ENCODE results near the gene MCAT. TPM values are rescaled to one million over a fixed set of nuclear protein-coding genes. Genes with fewer than 3 reads are reported as not detected.

Gene MCAT
- total RNA-seq, 1 donor from 2014 or later: 16.6 TPM

GRCh38 chr22:43186272-43187170, 43.3 kb upstream of the MCAT start, which contains the start of gene TTLL12:
Gene TTLL12, minus strand, starts transcription at chr22:43187134. Its CDS starts 65 bp downstream, at chr22:43187069.
- no peaks in the 10 kb centered on the region for H3K36me3 Mint-ChIP-seq (ENCODE audit: unreplicated experiment)
- H3K9me3 Mint-ChIP-seq (ENCODE audit: unreplicated experiment): no peaks in the 10 kb centered on the region
- peak within 1 kb of the TSS; percentile 92 for H3K27ac Mint-ChIP-seq (ENCODE audit: unreplicated experiment)
- H3K4me1 Mint-ChIP-seq (ENCODE audit: unreplicated experiment): peaks cover 20% of the 10 kb centered on the region
- TF ChIP-seq CTCF (IDR thresholded peaks at IDR 0.05): no peak
- H3K27me3 Mint-ChIP-seq (ENCODE audit: unreplicated experiment): peaks cover 4% of the 10 kb centered on the region
- H3K4me3 Mint-ChIP-seq (ENCODE audit: unreplicated experiment): peak within 1 kb of the TSS; percentile 75
- no peak for DNase-seq (ENCODE audit: extremely low spot score, unreplicated experiment)

- Mint-ChIP-seq H3K27me3 (ENCODE audit: unreplicated experiment) (no peaks in the 10 kb centered on the region), H3K27ac (ENCODE audit: unreplicated experiment) (peak overlapping the region; percentile 47), H3K4me3 (ENCODE audit: unreplicated experiment) (peak overlapping the region; percentile 74), H3K9me3 (ENCODE audit: unreplicated experiment) (no peaks in the 10 kb centered on the region), H3K36me3 (ENCODE audit: unreplicated experiment) (peaks cover 2% of the 10 kb centered on the region), H3K4me1 (ENCODE audit: unreplicated experiment) (peaks cover 20% of the 10 kb centered on the region)
- no peak for DNase-seq (ENCODE audit: extremely low spot score, unreplicated experiment)
- TF ChIP-seq CTCF (IDR thresholded peaks at IDR 0.05): no peak
Measured at GRCh38 chr22:43185860-43186261, 42.7 kb upstream of the MCAT start.

- Mint-ChIP-seq H3K27ac (ENCODE audit: unreplicated experiment) (no peak overlapping the region), H3K4me3 (ENCODE audit: unreplicated experiment) (no peak overlapping the region), H3K9me3 (ENCODE audit: unreplicated experiment) (no peaks in the 10 kb centered on the region), H3K36me3 (ENCODE audit: unreplicated experiment) (peaks cover 15% of the 10 kb centered on the region), H3K4me1 (ENCODE audit: unreplicated experiment) (peaks cover 20% of the 10 kb centered on the region), H3K27me3 (ENCODE audit: unreplicated experiment) (no peaks in the 10 kb centered on the region)
- DNase-seq (ENCODE audit: extremely low spot score, unreplicated experiment): no peak
- no peak for TF ChIP-seq CTCF (IDR thresholded peaks at IDR 0.05)
Measured at GRCh38 chr22:43183496-43184277, 40.5 kb upstream of the MCAT start.

GRCh38 chr22:43182726-43183125, 39.5 kb upstream of the MCAT start:
- peaks cover 18% of the 10 kb centered on the region for H3K36me3 Mint-ChIP-seq (ENCODE audit: unreplicated experiment)
- no peaks in the 10 kb centered on the region for H3K27me3 Mint-ChIP-seq (ENCODE audit: unreplicated experiment)
- H3K4me1 Mint-ChIP-seq (ENCODE audit: unreplicated experiment): peaks cover 17% of the 10 kb centered on the region
- no peak for DNase-seq (ENCODE audit: extremely low spot score, unreplicated experiment)
- no peaks in the 10 kb centered on the region for H3K9me3 Mint-ChIP-seq (ENCODE audit: unreplicated experiment)
- H3K4me3 Mint-ChIP-seq (ENCODE audit: unreplicated experiment): no peak overlapping the region
- H3K27ac Mint-ChIP-seq (ENCODE audit: unreplicated experiment): no peak overlapping the region
- no peak for TF ChIP-seq CTCF (IDR thresholded peaks at IDR 0.05)

GRCh38 chr22:43182118-43182517, 38.9 kb upstream of the MCAT start:
- H3K27ac Mint-ChIP-seq (ENCODE audit: unreplicated experiment): no peak overlapping the region

More at GRCh38 chr22:43182118-43182517, 38.9 kb upstream of the MCAT start:
- Mint-ChIP-seq H3K9me3 (ENCODE audit: unreplicated experiment) (no peaks in the 10 kb centered on the region), H3K4me1 (ENCODE audit: unreplicated experiment) (peaks cover 15% of the 10 kb centered on the region), H3K4me3 (ENCODE audit: unreplicated experiment) (no peak overlapping the region), H3K36me3 (ENCODE audit: unreplicated experiment) (peaks cover 18% of the 10 kb centered on the region), H3K27me3 (ENCODE audit: unreplicated experiment) (no peaks in the 10 kb centered on the region)
- no peak for TF ChIP-seq CTCF (IDR thresholded peaks at IDR 0.05)
- DNase-seq (ENCODE audit: extremely low spot score, unreplicated experiment): no peak
